Measurements from ENCODE around the gene IL16. TPM values are rescaled to one million over a fixed set of nuclear protein-coding genes. Genes with fewer than 3 reads are reported as not detected.
A peak's percentile ranks its signal among the peaks of the same experiment; 100 is the strongest.

IL16 gene
- total RNA-seq, 4 donors from 2014 or later = 4.9 to 11.5 (median 8.4) TPM

- Histone ChIP-seq H3K27ac (peak overlapping the region in 1 of 3 donors; percentile 33), H3K36me3 (no peaks in the 10 kb centered on the region), H3K9me3 (no peaks in the 10 kb centered on the region), H3K4me3 (replicated peaks in 1 of 3) (no peak overlapping the region), H3K27me3 (no peaks in the 10 kb centered on the region), H3K4me1 (no peaks in the 10 kb centered on the region)
- intact Hi-C loops (cut with DNase I) = no loop called here
- 77 to 89% methylated on average over 2 of the region's 2 CpGs for whole genome bisulfite sequencing, 2 donors
- no peak for TF ChIP-seq POLR2A (IDR thresholded peaks at IDR 0.05)
- TF ChIP-seq CTCF (IDR thresholded peaks at IDR 0.05) = no peak
- no peak for DNase-seq
These were observed 26.8 kb downstream of the IL16 start for GRCh38 chr15:81223346-81223971.

GRCh38 chr15:81224232-81224631 is 27.6 kb downstream of the IL16 start:
- Histone ChIP-seq H3K4me1 (no peaks in the 10 kb centered on the region), H3K27ac (no peak overlapping the region)

GRCh38 chr15:81225161-81225671 is 28.5 kb downstream of the IL16 start:
- no peak for TF ChIP-seq POLR2A (IDR thresholded peaks at IDR 0.05)
- TF ChIP-seq CTCF (IDR thresholded peaks at IDR 0.05) = no peak
- 60 to 68% methylated on average over 9 to 10 of the region's 10 CpGs for WGBS, 2 donors

More at GRCh38 chr15:81224232-81224631, 27.6 kb downstream of the IL16 start:
- Histone ChIP-seq H3K27me3 (no peaks in the 10 kb centered on the region), H3K9me3 (no peaks in the 10 kb centered on the region), H3K4me3 (replicated peaks in 1 of 3) (no peak overlapping the region), H3K36me3 (no peaks in the 10 kb centered on the region)
- no peak for DNase-seq
- TF ChIP-seq POLR2A (IDR thresholded peaks at IDR 0.05) = no peak
- TF ChIP-seq CTCF (IDR thresholded peaks at IDR 0.05) = no peak
- 89 to 100% methylated on average over 1 of the region's 1 CpG for WGBS, 2 donors
- intact Hi-C loops (cut with DNase I) = no loop called here

GRCh38 chr15:81227716-81228115 is 31.0 kb downstream of the IL16 start:
- Histone ChIP-seq H3K27me3 (no peaks in the 10 kb centered on the region), H3K27ac (no peak overlapping the region), H3K4me3 (replicated peaks in 1 of 3) (no peak overlapping the region), H3K36me3 (no peaks in the 10 kb centered on the region), H3K4me1 (peaks cover 10 to 28% of the 10 kb centered on the region in 2 donors), H3K9me3 (no peaks in the 10 kb centered on the region)
- no peak for TF ChIP-seq POLR2A (IDR thresholded peaks at IDR 0.05)
- TF ChIP-seq CTCF (IDR thresholded peaks at IDR 0.05) = no peak
- no peak for DNase-seq
- intact Hi-C loops (cut with DNase I) = no loop called here
- 92 to 93% methylated on average over 5 of the region's 5 CpGs for whole genome bisulfite sequencing, 2 donors

More at GRCh38 chr15:81225161-81225671, 28.5 kb downstream of the IL16 start:
- H3K27ac ChIP-seq = peak overlapping the region in 2 of 3 donors; percentile 17 to 22
- intact Hi-C loops (cut with DNase I) = no loop called here
- H3K9me3 ChIP-seq = no peaks in the 10 kb centered on the region
- peaks cover 2 to 9% of the 10 kb centered on the region in 2 donors for H3K4me1 ChIP-seq
- H3K4me3 ChIP-seq (replicated peaks in 1 of 3) = no peak overlapping the region
- no peaks in the 10 kb centered on the region for H3K36me3 ChIP-seq
- peak; percentile 20 to 26 for DNase-seq
- no peaks in the 10 kb centered on the region for H3K27me3 ChIP-seq

- Histone ChIP-seq H3K27me3 (no peaks in the 10 kb centered on the region), H3K27ac (peak overlapping the region in 2 of 3 donors; percentile 72 to 83), H3K9me3 (no peaks in the 10 kb centered on the region), H3K4me3 (replicated peaks in 1 of 3) (no peak overlapping the region), H3K36me3 (no peaks in the 10 kb centered on the region), H3K4me1 (peaks cover 10 to 28% of the 10 kb centered on the region in 2 donors)
- peak; percentile 38 to 39 for DNase-seq
- intact Hi-C loops (cut with DNase I) = no loop called here
- TF ChIP-seq CTCF (IDR thresholded peaks at IDR 0.05) (no peak), POLR2A (IDR thresholded peaks at IDR 0.05) (no peak)
- WGBS, 2 donors = 19 to 25% methylated on average over 3 of the region's 3 CpGs
These were observed 32.9 kb downstream of the IL16 start for GRCh38 chr15:81229586-81229985.
